HG03460 (cell line): ENCODE data around the gene CCDC9.
"Not testable (repeated sequence)": the region's sequence is repeated elsewhere in the genome, so short reads cannot be mapped to it uniquely, and the experiment has no call there.

Experiments used
- ATAC-seq: cut with Tn5 transposase; IDR thresholded peaks from one replicate; pipeline ENCODE4 v1.9.1; 2021; ENCODE audit not compliant: unreplicated experiment

The CCDC9 gene

GRCh38 chr19:47231215-47232054 lies 24.9 kb upstream of the CCDC9 start:
- no peak for ATAC-seq

GRCh38 chr19:47232422-47233211 lies 23.7 kb upstream of the CCDC9 start:
- ATAC-seq: no peak

GRCh38 chr19:47236072-47236675 lies 20.2 kb upstream of the CCDC9 start:
- no peak for ATAC-seq

- ATAC-seq: no peak
These were observed 17.2 kb upstream of the CCDC9 start for GRCh38 chr19:47239152-47239551.

GRCh38 chr19:47239610-47240296 lies 16.6 kb upstream of the CCDC9 start:
- ATAC-seq: no peak

GRCh38 chr19:47240556-47240955 lies 15.8 kb upstream of the CCDC9 start:
- ATAC-seq: no peak

GRCh38 chr19:47240996-47241918 lies 15.1 kb upstream of the CCDC9 start:
- ATAC-seq: no peak

- ATAC-seq: no peak
These were observed 14.3 kb upstream of the CCDC9 start for GRCh38 chr19:47241919-47242577.

- ATAC-seq: no peak
These were observed 13.0 kb upstream of the CCDC9 start for GRCh38 chr19:47243364-47243775.

GRCh38 chr19:47243776-47244547 lies 12.4 kb upstream of the CCDC9 start:
- peak; percentile 53 for ATAC-seq

GRCh38 chr19:47247308-47247990 lies 8.9 kb upstream of the CCDC9 start:
- ATAC-seq: no peak

GRCh38 chr19:47253016-47253415 lies 3.3 kb upstream of the CCDC9 start:
- not testable (repeated sequence) for ATAC-seq

- ATAC-seq: no peak
These were observed 2.9 kb upstream of the CCDC9 start for GRCh38 chr19:47253467-47253881.

- no peak for ATAC-seq
These were observed 2.4 kb upstream of the CCDC9 start for GRCh38 chr19:47253970-47254369.

GRCh38 chr19:47256693-47257410 lies 527 bp downstream of the CCDC9 start:
- peak; percentile 73 for ATAC-seq

- no peak for ATAC-seq
These were observed 1.3 kb downstream of the CCDC9 start for GRCh38 chr19:47257411-47258169.

GRCh38 chr19:47258434-47258833 lies 2.1 kb downstream of the CCDC9 start:
- ATAC-seq: no peak
